Measurements from ENCODE around the gene TOMM6. TPM values are rescaled to one million over a fixed set of nuclear protein-coding genes. Genes with fewer than 3 reads are reported as not detected.

Gene TOMM6
- total RNA-seq, 1 experiment from 2014 or later: 142 TPM

GRCh38 chr6:41767112-41767833 lies 20.2 kb upstream of the TOMM6 start:
- Histone ChIP-seq H3K9ac (ENCODE audit: low read length) (no peak overlapping the region), H3K4me2 (ENCODE audit: low read length) (no peak overlapping the region), H3K27ac (ENCODE audit: low read length) (no peak overlapping the region), H2AFZ (ENCODE audit: low read length) (no peak overlapping the region), H3K9me3 (ENCODE audit: low read length) (no peaks in the 10 kb centered on the region), H3K9me2 (replicated peaks; ENCODE audit: low read length) (no peaks in the 10 kb centered on the region), H3K4me1 (ENCODE audit: insufficient read depth, low read length) (peaks cover 16% of the 10 kb centered on the region), H3K36me3 (ENCODE audit: low read depth, low read length) (no peaks in the 10 kb centered on the region; the same call in 1 of the 2 replicates), H3K79me2 (ENCODE audit: low read length) (no peaks in the 10 kb centered on the region), H3K27me3 (ENCODE audit: low read length) (no peaks in the 10 kb centered on the region), H4K20me1 (ENCODE audit: low read length) (no peaks in the 10 kb centered on the region), H3K4me3 (ENCODE audit: low read length) (no peak overlapping the region), H3F3A (ENCODE audit: low read length, unreplicated experiment) (no peaks in the 10 kb centered on the region)
- ATAC-seq (peak; percentile 91), DNase-seq (peak; percentile 93)
- ChIA-PET CTCF (no interaction called here), POLR2A (ENCODE audit: unreplicated experiment) (no interaction called here)
- TF ChIP-seq EZH2phosphoT487 (IDR thresholded peaks at IDR 0.05; ENCODE audit: borderline replicate concordance, low read length): 0 out of 2 replicates have a peak, but pooled peaks have one; percentile 58
- TF ChIP-seq EZH2 (IDR thresholded peaks at IDR 0.05; ENCODE audit: low read length, unreplicated experiment): no peak
- no peak for TF ChIP-seq CTCF (conservative IDR thresholded peaks at IDR 0.05; ENCODE audit: low read depth, low read length)
- BruUV-seq (replicated peaks): no TSS peak
- intact Hi-C loops (cut with micrococcal nuclease): no loop called here

GRCh38 chr6:41768545-41769308 lies 18.8 kb upstream of the TOMM6 start:
- H3K9ac ChIP-seq (ENCODE audit: low read length): no peak overlapping the region
- CTCF ChIA-PET: no interaction called here
- H3K4me1 ChIP-seq (ENCODE audit: insufficient read depth, low read length): peaks cover 16% of the 10 kb centered on the region
- no peaks in the 10 kb centered on the region; the same call in 1 of the 2 replicates for H3K36me3 ChIP-seq (ENCODE audit: low read depth, low read length)
- no peak for ATAC-seq
- H3K9me2 ChIP-seq (replicated peaks; ENCODE audit: low read length): no peaks in the 10 kb centered on the region
- no peak overlapping the region for H3K4me3 ChIP-seq (ENCODE audit: low read length)
- intact Hi-C loops (cut with micrococcal nuclease): no loop called here
- H2AFZ ChIP-seq (ENCODE audit: low read length): no peak overlapping the region
- no peak overlapping the region for H3K27ac ChIP-seq (ENCODE audit: low read length)
- H3K4me2 ChIP-seq (ENCODE audit: low read length): no peak overlapping the region
- H3F3A ChIP-seq (ENCODE audit: low read length, unreplicated experiment): no peaks in the 10 kb centered on the region
- H4K20me1 ChIP-seq (ENCODE audit: low read length): no peaks in the 10 kb centered on the region
- no peak for DNase-seq
- H3K9me3 ChIP-seq (ENCODE audit: low read length): no peaks in the 10 kb centered on the region
- POLR2A ChIA-PET (ENCODE audit: unreplicated experiment): no interaction called here
- H3K79me2 ChIP-seq (ENCODE audit: low read length): no peaks in the 10 kb centered on the region
- no TSS peak for BruUV-seq (replicated peaks)
- TF ChIP-seq EZH2 (IDR thresholded peaks at IDR 0.05; ENCODE audit: low read length, unreplicated experiment): no peak
- TF ChIP-seq EZH2phosphoT487 (IDR thresholded peaks at IDR 0.05; ENCODE audit: borderline replicate concordance, low read length): no peak
- no peak for TF ChIP-seq CTCF (conservative IDR thresholded peaks at IDR 0.05; ENCODE audit: low read depth, low read length)
- H3K27me3 ChIP-seq (ENCODE audit: low read length): no peaks in the 10 kb centered on the region

GRCh38 chr6:41769376-41769775 lies 18.1 kb upstream of the TOMM6 start:
- ChIA-PET CTCF (no interaction called here), POLR2A (ENCODE audit: unreplicated experiment) (no interaction called here)
- no peaks in the 10 kb centered on the region for H4K20me1 ChIP-seq (ENCODE audit: low read length)
- no peaks in the 10 kb centered on the region; the same call in 1 of the 2 replicates for H3K36me3 ChIP-seq (ENCODE audit: low read depth, low read length)
- no peaks in the 10 kb centered on the region for H3K27me3 ChIP-seq (ENCODE audit: low read length)
- peaks cover 16% of the 10 kb centered on the region for H3K4me1 ChIP-seq (ENCODE audit: insufficient read depth, low read length)
- H3K9me3 ChIP-seq (ENCODE audit: low read length): no peaks in the 10 kb centered on the region
- DNase-seq (no peak), ATAC-seq (no peak)
- no peak overlapping the region for H2AFZ ChIP-seq (ENCODE audit: low read length)
- TF ChIP-seq CTCF (conservative IDR thresholded peaks at IDR 0.05; ENCODE audit: low read depth, low read length) (no peak), EZH2 (IDR thresholded peaks at IDR 0.05; ENCODE audit: low read length, unreplicated experiment) (no peak), EZH2phosphoT487 (IDR thresholded peaks at IDR 0.05; ENCODE audit: borderline replicate concordance, low read length) (no peak)
- no peak overlapping the region for H3K4me2 ChIP-seq (ENCODE audit: low read length)
- no peaks in the 10 kb centered on the region for H3K9me2 ChIP-seq (replicated peaks; ENCODE audit: low read length)
- H3K27ac ChIP-seq (ENCODE audit: low read length): no peak overlapping the region
- H3K4me3 ChIP-seq (ENCODE audit: low read length): no peak overlapping the region
- H3K9ac ChIP-seq (ENCODE audit: low read length): no peak overlapping the region
- H3K79me2 ChIP-seq (ENCODE audit: low read length): no peaks in the 10 kb centered on the region
- no TSS peak for BruUV-seq (replicated peaks)
- no peaks in the 10 kb centered on the region for H3F3A ChIP-seq (ENCODE audit: low read length, unreplicated experiment)
- intact Hi-C loops (cut with micrococcal nuclease): no loop called here
